Hematopoietic multipotent progenitor cell treated with erythropoietin and hydrocortisone succinate and interleukin-3 and kit ligand, for 4 days (in vitro differentiated cells): ENCODE measurements around the gene LEMD1.
"Not testable (repeated sequence)": the region's sequence is repeated elsewhere in the genome, so short reads cannot be mapped to it uniquely, and the experiment has no call there.

Experiments used
- DNase-seq: peaks from one replicate; pipeline ENCODE4 v3.0.0-alpha.2; 2015

LEMD1 gene

GRCh38 chr1:205445646-205445935, 23.7 kb upstream of the LEMD1 start:
- DNase-seq: no peak

GRCh38 chr1:205444931-205445645, 23.2 kb upstream of the LEMD1 start:
- DNase-seq: peak; percentile 7

GRCh38 chr1:205444300-205444930, 22.6 kb upstream of the LEMD1 start:
- no peak for DNase-seq

- DNase-seq: no peak
Measured at GRCh38 chr1:205443585-205444299, 21.9 kb upstream of the LEMD1 start.

GRCh38 chr1:205442051-205442725, 20.3 kb upstream of the LEMD1 start:
- DNase-seq: no peak

GRCh38 chr1:205441716-205442050, 19.8 kb upstream of the LEMD1 start:
- DNase-seq: no peak

GRCh38 chr1:205441318-205441633, 19.4 kb upstream of the LEMD1 start:
- no peak for DNase-seq

GRCh38 chr1:205440476-205441317, 18.8 kb upstream of the LEMD1 start:
- DNase-seq: peak; percentile 68

- DNase-seq: no peak
Measured at GRCh38 chr1:205440121-205440475, 18.2 kb upstream of the LEMD1 start.

- peak; percentile 68 for DNase-seq
Measured at GRCh38 chr1:205438213-205439158, 16.6 kb upstream of the LEMD1 start.

GRCh38 chr1:205437570-205437969, 15.7 kb upstream of the LEMD1 start:
- no peak for DNase-seq

GRCh38 chr1:205436776-205437410, 15.0 kb upstream of the LEMD1 start:
- no peak for DNase-seq

GRCh38 chr1:205435578-205436573, 14.0 kb upstream of the LEMD1 start:
- DNase-seq: no peak

- no peak for DNase-seq
Measured at GRCh38 chr1:205434738-205435137, 12.9 kb upstream of the LEMD1 start.

GRCh38 chr1:205432692-205433091, 10.8 kb upstream of the LEMD1 start:
- not testable (repeated sequence) for DNase-seq

- DNase-seq: no peak
Measured at GRCh38 chr1:205432116-205432515, 10.3 kb upstream of the LEMD1 start.

- peak; percentile 65 for DNase-seq
Measured at GRCh38 chr1:205430696-205431305, 8.9 kb upstream of the LEMD1 start.

- DNase-seq: no peak
Measured at GRCh38 chr1:205429762-205430695, 8.2 kb upstream of the LEMD1 start.
